ENCODE measurements around the gene GNG8. TPM values are rescaled to one million over a fixed set of nuclear protein-coding genes. Genes with fewer than 3 reads are reported as not detected.
A peak's percentile ranks its signal among the peaks of the same experiment; 100 is the strongest.

Gene GNG8
- total RNA-seq, 2 donors from 2014 or later: not detected

DNA sequence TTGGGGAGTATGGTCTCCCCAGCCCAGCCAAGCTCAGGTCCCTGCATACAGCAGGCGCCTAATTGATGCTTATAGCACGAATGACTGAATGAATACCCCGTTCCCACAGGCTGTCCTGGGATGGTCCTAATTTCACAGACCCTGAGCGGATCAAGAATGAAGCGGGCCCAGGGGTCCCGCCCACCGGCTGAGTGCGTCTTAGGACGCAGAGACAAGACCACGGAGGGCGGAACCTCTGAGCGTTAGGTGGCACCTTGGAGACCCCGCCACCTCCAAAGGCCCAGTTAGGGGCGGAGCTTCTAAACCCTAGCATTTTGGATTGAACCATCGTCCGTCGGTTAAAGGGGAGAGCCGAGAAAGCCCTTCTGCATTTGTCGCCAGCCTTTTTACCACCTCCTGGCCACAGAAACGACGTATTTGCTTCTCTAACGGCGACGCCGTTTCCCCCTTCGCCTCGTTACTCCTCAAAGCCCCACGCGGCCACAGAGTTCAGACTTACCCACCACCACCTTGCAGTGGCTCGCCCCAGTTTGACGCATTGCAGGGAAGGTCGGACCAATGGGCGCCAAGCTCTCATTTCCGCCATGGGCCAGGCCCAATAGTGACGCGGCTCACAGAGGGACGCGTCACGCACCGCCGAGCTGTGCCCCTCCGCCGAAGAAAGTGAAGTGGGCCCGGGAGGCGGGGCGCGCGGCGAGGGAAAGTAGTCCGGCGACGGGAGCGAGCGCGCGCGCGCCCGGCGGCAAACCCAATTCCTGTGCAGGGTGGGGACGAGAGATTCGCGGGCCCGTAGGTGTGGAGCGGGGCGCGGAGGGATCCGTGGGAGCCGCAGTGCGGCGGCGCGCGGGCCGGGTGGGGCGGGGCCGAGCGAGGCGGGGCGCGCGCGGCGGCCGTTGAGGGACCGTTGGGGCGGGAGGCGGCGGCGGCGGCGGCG lies 35.4 kb downstream of the GNG8 start:
- WGBS, 2 donors: 1% methylated on average over 18 to 74 of the region's 93 CpGs
- H3K9me3 ChIP-seq: no peaks in the 10 kb centered on the region
- peak; percentile 89 for ATAC-seq
- intact Hi-C loops (cut with DNase I): no loop called here
- H3K36me3 ChIP-seq (replicated peaks in 1 of 2; ENCODE audit: insufficient read depth in 1 of 2, low read depth in 2 of 2): no peaks in the 10 kb centered on the region
- H3K27me3 ChIP-seq: no peaks in the 10 kb centered on the region
- H3K4me3 ChIP-seq: peak overlapping the region; percentile 84 to 98
- DNase-seq: peak; percentile 97 to 99 (median 98)
- TF ChIP-seq, protein P1, sequence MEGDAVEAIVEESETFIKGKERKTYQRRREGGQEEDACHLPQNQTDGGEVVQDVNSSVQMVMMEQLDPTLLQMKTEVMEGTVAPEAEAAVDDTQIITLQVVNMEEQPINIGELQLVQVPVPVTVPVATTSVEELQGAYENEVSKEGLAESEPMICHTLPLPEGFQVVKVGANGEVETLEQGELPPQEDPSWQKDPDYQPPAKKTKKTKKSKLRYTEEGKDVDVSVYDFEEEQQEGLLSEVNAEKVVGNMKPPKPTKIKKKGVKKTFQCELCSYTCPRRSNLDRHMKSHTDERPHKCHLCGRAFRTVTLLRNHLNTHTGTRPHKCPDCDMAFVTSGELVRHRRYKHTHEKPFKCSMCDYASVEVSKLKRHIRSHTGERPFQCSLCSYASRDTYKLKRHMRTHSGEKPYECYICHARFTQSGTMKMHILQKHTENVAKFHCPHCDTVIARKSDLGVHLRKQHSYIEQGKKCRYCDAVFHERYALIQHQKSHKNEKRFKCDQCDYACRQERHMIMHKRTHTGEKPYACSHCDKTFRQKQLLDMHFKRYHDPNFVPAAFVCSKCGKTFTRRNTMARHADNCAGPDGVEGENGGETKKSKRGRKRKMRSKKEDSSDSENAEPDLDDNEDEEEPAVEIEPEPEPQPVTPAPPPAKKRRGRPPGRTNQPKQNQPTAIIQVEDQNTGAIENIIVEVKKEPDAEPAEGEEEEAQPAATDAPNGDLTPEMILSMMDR (IDR thresholded peaks at IDR 0.05): peak in 2 of 7 experiments; percentile 8 to 11
- TF ChIP-seq POLR2A (IDR thresholded peaks at IDR 0.05): peak; percentile 60 to 97 (median 91)
- H3K4me1 ChIP-seq: peaks cover 39% of the 10 kb centered on the region
- H3K27ac ChIP-seq: peak overlapping the region; percentile 98 to 100 (median 99)

DNA sequence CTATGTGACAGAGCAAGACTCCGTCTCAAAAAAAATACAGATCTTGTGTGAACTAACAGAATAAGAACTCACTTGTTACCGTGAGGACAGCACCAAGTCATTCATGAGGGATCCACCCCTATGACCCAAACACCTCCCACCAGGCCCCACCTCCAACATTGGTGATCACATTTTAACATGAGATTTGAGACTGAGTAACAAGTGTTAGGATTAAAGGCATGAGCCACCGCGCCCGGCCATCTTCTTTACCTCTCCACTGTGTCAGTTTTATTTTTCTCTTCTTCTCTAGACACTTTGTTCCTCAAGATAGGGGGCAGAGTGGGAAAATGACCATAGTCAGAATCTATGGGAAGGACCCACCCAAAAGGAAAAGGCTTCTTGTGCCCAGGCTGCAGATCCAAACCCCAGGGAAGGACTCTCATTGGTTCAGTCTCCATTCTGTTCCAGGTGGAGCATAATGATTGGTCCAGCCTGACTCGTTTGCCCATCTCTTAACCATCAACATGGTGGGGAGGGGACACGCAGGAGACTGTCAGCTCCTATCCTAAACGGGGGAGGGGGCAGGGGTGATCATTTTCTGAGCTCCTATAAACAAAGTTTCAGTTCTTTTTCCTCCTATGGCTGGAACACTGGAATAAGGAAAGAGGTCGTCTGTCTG lies 36.2 kb downstream of the GNG8 start:
- 65% methylated on average over 9 of the region's 9 CpGs for WGBS, 2 donors
- H3K9me3 ChIP-seq: no peaks in the 10 kb centered on the region
- TF ChIP-seq POLR2A (IDR thresholded peaks at IDR 0.05): no peak
- TF ChIP-seq, protein P1 (IDR thresholded peaks at IDR 0.05): no peak
- H3K27me3 ChIP-seq: no peaks in the 10 kb centered on the region
- peak overlapping the region; percentile 98 to 100 (median 99) for H3K27ac ChIP-seq
- H3K4me3 ChIP-seq: peak overlapping the region; percentile 35 to 56
- H3K36me3 ChIP-seq (replicated peaks in 1 of 2; ENCODE audit: insufficient read depth in 1 of 2, low read depth in 2 of 2): no peaks in the 10 kb centered on the region
- DNase-seq (no peak), ATAC-seq (no peak)
- H3K4me1 ChIP-seq: peaks cover 32% of the 10 kb centered on the region
- intact Hi-C loops (cut with DNase I): no loop called here

DNA sequence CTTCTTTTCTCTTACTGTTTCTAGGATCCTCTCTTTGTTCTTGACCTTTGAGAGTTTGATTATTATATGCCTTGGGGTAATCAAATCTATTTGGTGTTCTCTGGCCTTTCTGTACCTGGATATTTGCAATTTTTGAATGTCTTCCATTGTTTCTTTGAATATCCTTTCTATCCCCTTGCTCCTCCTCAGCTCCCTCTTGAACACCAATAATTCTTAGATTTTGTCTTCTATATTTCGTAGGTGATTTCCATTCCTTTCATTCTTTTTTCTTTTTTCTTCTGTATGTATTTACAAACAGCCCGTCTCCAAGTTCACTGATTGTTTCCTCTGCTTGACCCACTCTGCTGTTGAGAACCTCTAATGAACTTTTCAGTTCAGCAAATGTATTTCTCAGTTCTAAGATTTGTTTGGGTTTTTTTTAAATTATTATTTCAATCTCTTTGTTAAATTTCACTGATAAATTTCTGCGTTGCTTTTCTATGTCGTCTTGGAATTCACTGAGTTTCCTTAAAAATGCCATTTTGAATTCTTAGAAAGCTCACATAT lies 37.6 kb downstream of the GNG8 start:
- Histone ChIP-seq H3K27me3 (no peaks in the 10 kb centered on the region), H3K4me1 (peaks cover 18% of the 10 kb centered on the region), H3K9me3 (no peaks in the 10 kb centered on the region), H3K27ac (no peak overlapping the region), H3K36me3 (replicated peaks in 1 of 2; ENCODE audit: insufficient read depth in 1 of 2, low read depth in 2 of 2) (no peaks in the 10 kb centered on the region), H3K4me3 (no peak overlapping the region)
- DNase-seq: no peak
- no peak for TF ChIP-seq POLR2A (IDR thresholded peaks at IDR 0.05)
- TF ChIP-seq, protein P1 (IDR thresholded peaks at IDR 0.05): no peak
- no peak for ATAC-seq
- intact Hi-C loops (cut with DNase I): no loop called here
- 93 to 94% methylated on average over 4 of the region's 4 CpGs for WGBS, 2 donors

DNA sequence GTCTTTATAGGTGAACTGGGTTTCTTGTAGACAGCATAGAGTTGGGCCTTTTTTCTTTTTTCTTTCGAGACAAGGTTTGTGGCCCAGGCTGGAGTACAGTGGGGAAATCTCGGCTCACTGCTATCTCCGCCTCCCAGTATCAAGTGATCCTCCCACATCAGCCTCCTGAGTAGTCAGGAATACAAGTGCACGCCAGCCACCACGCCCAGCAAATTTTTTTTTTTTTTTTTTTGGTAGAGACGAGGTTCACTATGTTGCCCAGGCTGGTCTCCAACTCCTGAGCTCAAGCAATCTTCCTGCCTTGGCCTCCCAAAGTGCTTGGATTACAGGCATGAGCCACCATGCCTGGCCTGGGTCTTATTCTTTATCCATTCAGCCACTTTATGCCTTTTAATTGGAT lies 40.0 kb downstream of the GNG8 start:
- 88 to 94% methylated on average over 6 of the region's 6 CpGs for WGBS, 2 donors
- Histone ChIP-seq H3K27ac (no peak overlapping the region), H3K36me3 (replicated peaks in 1 of 2; ENCODE audit: insufficient read depth in 1 of 2, low read depth in 2 of 2) (no peaks in the 10 kb centered on the region), H3K4me3 (no peak overlapping the region), H3K4me1 (peaks cover 6% of the 10 kb centered on the region), H3K27me3 (no peaks in the 10 kb centered on the region), H3K9me3 (no peaks in the 10 kb centered on the region)
- intact Hi-C loops (cut with DNase I): no loop called here
- no peak for DNase-seq
- no peak for ATAC-seq
- TF ChIP-seq, protein P1 (IDR thresholded peaks at IDR 0.05): no peak
- no peak for TF ChIP-seq POLR2A (IDR thresholded peaks at IDR 0.05)
